Measurements from ENCODE around the gene AP1G2.
"Not testable (repeated sequence)": the region's sequence is repeated elsewhere in the genome, so short reads cannot be mapped to it uniquely, and the experiment has no call there.

AP1G2 gene

GRCh38 chr14:23538050-23538718 is 29.4 kb downstream of the AP1G2 start:
- DNase-seq (ENCODE audit: low spot score): no peak

- DNase-seq (ENCODE audit: low spot score): no peak
Observed at GRCh38 chr14:23537351-23538049, 30.1 kb downstream of the AP1G2 start.

- DNase-seq (ENCODE audit: low spot score): not testable (repeated sequence)
Observed at GRCh38 chr14:23536906-23537305, 30.7 kb downstream of the AP1G2 start.

- no peak for DNase-seq (ENCODE audit: low spot score)
Observed at GRCh38 chr14:23536494-23536893, 31.1 kb downstream of the AP1G2 start.

- DNase-seq (ENCODE audit: low spot score): no peak
Observed at GRCh38 chr14:23535943-23536342, 31.6 kb downstream of the AP1G2 start.

- no peak for DNase-seq (ENCODE audit: low spot score)
Observed at GRCh38 chr14:23533652-23534435, 33.7 kb downstream of the AP1G2 start.

- DNase-seq (ENCODE audit: low spot score): no peak
Observed at GRCh38 chr14:23532658-23533057, 34.9 kb downstream of the AP1G2 start.

- DNase-seq (ENCODE audit: low spot score): no peak
Observed at GRCh38 chr14:23531391-23531790, 36.2 kb downstream of the AP1G2 start.

- no peak for DNase-seq (ENCODE audit: low spot score)
Observed at GRCh38 chr14:23530375-23531055, 37.1 kb downstream of the AP1G2 start.

GRCh38 chr14:23529016-23529415 is 38.6 kb downstream of the AP1G2 start:
- no peak for DNase-seq (ENCODE audit: low spot score)

- no peak for DNase-seq (ENCODE audit: low spot score)
Observed at GRCh38 chr14:23528555-23528954, 39.0 kb downstream of the AP1G2 start.

- DNase-seq (ENCODE audit: low spot score): no peak
Observed at GRCh38 chr14:23525611-23526010, 42.0 kb downstream of the AP1G2 start.

- DNase-seq (ENCODE audit: low spot score): no peak
Observed at GRCh38 chr14:23524954-23525353, 42.6 kb downstream of the AP1G2 start.

- DNase-seq (ENCODE audit: low spot score): no peak
Observed at GRCh38 chr14:23523229-23524016, 44.2 kb downstream of the AP1G2 start.

GRCh38 chr14:23522643-23523198 is 44.9 kb downstream of the AP1G2 start:
- DNase-seq (ENCODE audit: low spot score): no peak

- no peak for DNase-seq (ENCODE audit: low spot score)
Observed at GRCh38 chr14:23521785-23522640, 45.6 kb downstream of the AP1G2 start.

GRCh38 chr14:23520899-23521533 is 46.6 kb downstream of the AP1G2 start:
- DNase-seq (ENCODE audit: low spot score): no peak

- DNase-seq (ENCODE audit: low spot score): no peak
Observed at GRCh38 chr14:23518709-23519108, 48.9 kb downstream of the AP1G2 start.

- no peak for DNase-seq (ENCODE audit: low spot score)
Observed at GRCh38 chr14:23517650-23518326, 49.8 kb downstream of the AP1G2 start.

All from GM03348 (cell line).